ENCODE data around the gene DOCK2.

Gene DOCK2

DNA sequence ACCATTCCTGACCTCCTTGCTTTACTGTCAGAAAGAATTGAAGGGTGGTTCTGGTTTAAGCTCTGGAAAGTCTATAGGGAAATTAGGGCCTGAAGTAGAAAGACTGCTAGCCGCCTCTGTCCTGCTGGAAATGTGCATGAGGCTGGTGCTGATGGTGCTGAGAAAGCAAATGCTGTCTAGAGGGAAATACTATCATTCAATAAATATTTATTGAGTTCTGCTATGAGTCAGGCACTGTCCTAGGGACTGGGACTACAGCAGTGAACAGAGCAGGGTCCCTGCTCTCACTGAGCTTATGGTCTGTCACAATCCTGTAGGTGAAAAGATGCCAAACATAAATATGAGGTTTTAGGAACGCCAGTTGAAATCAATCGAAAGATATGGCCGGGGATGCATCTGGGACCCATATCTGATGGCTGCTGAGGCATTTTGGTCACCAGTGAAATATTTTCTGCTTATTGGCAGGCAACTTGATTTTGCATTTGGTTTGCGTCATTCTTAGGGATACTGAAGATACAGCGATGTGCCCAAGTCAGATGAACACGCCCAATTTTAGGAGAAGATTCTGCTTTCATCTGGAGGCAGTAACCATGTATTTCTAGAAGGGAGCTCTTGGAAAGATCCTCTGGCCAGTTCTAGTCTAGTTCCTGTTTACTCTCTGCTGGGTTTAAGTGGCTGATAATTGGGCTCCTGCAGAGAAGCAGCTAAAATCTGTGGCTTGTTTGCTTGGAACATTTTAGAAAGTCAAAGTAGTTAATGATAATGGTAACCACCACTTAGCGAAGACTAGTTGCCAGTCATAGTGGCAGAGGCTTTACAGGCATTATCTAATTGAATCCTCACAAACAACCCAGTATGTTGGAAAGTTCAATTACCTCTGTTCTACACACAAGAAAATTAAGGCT lies 269.9 kb downstream of the DOCK2 start (continued):
- TF ChIP-seq PRDM4 (tag by site-specific recombination; IDR thresholded peaks at IDR 0.05), result peak; percentile 70

DNA sequence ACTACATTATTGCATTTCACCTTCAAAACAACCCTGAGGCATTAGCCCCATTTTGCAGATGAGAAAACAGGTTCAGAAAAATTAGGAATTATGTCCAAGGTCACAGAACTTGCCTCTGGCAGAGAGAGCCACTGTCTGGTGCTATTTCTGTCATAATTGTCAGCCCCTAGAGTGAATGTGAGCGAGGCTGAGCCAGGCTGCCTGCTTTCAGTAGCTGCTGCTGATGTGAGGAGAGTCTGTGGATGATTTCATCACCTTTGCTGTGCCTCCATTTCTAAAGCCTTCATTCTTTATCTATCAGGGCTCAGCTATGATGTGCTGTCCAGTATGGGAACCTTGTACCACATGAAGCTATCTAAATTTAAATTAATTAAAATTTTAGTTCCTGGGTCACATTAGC lies 271.8 kb downstream of the DOCK2 start:
- Histone ChIP-seq H3K4me3 (ENCODE audit: low read depth, low read length) (no peak overlapping the region), H3K4me1 (ENCODE audit: control insufficient read depth, insufficient read depth, low read length) (no peaks in the 10 kb centered on the region), H3K9me3 (ENCODE audit: control insufficient read depth, insufficient read depth, low read depth, low read length) (no peaks in the 10 kb centered on the region), H3K27ac (ENCODE audit: extremely low read depth, low read depth, low read length) (no peak overlapping the region), H3K36me3 (ENCODE audit: control insufficient read depth in 2 of 2, insufficient read depth in 1 of 2, low read length in 2 of 2) (no peaks in the 10 kb centered on the region)
- ChIA-PET POLR2A (no interaction called here), CTCF (no interaction called here)
- TF ChIP-seq, protein P1, sequence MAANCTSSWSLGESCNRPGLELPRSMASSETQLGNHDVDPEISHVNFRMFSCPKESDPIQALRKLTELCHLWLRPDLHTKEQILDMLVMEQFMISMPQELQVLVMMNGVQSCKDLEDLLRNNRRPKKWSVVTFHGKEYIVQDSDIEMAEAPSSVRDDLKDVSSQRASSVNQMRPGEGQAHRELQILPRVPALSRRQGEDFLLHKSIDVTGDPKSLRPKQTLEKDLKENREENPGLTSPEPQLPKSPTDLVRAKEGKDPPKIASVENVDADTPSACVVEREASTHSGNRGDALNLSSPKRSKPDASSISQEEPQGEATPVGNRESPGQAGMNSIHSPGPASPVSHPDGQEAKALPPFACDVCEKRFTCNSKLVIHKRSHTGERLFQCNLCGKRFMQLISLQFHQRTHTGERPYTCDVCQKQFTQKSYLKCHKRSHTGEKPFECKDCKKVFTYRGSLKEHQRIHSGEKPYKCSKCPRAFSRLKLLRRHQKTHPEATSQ (tag by site-specific recombination; IDR thresholded peaks at IDR 0.05), result no peak
- no peak for TF ChIP-seq ZNF146 (tag by site-specific recombination; IDR thresholded peaks at IDR 0.05)
- no peak for TF ChIP-seq ZNF112 (tag by site-specific recombination; IDR thresholded peaks at IDR 0.05)
- no peak for TF ChIP-seq ZNF529 (tag by site-specific recombination; IDR thresholded peaks at IDR 0.05; ENCODE audit: insufficient replicate concordance)
- TF ChIP-seq ZNF394 (tag by site-specific recombination; IDR thresholded peaks at IDR 0.05; ENCODE audit: borderline replicate concordance), result no peak
- no peak for TF ChIP-seq ZNF148 (tag by site-specific recombination; IDR thresholded peaks at IDR 0.05; ENCODE audit: borderline replicate concordance)
- no peak for TF ChIP-seq PRDM1 (tag by site-specific recombination; IDR thresholded peaks at IDR 0.05)
- TF ChIP-seq ZEB2 (tag by site-specific recombination; IDR thresholded peaks at IDR 0.05), result no peak
- TF ChIP-seq ZBTB17 (tag by site-specific recombination; IDR thresholded peaks at IDR 0.05), result no peak
- no peak for TF ChIP-seq ZNF292 (tag by site-specific recombination; IDR thresholded peaks at IDR 0.05; ENCODE audit: borderline replicate concordance, low read depth)
- no peak for TF ChIP-seq ZFP3 (tag by site-specific recombination; IDR thresholded peaks at IDR 0.05; ENCODE audit: low read depth)
- TF ChIP-seq HIC1 (tag by site-specific recombination; IDR thresholded peaks at IDR 0.05), result no peak
- TF ChIP-seq ZNF423 (tag by site-specific recombination; IDR thresholded peaks at IDR 0.05), result no peak
- TF ChIP-seq SETDB1 (IDR thresholded peaks at IDR 0.05; ENCODE audit: insufficient read length, low read length), result no peak
- no peak for TF ChIP-seq GLIS1 (tag by site-specific recombination; IDR thresholded peaks at IDR 0.05)
- TF ChIP-seq, protein P2, sequence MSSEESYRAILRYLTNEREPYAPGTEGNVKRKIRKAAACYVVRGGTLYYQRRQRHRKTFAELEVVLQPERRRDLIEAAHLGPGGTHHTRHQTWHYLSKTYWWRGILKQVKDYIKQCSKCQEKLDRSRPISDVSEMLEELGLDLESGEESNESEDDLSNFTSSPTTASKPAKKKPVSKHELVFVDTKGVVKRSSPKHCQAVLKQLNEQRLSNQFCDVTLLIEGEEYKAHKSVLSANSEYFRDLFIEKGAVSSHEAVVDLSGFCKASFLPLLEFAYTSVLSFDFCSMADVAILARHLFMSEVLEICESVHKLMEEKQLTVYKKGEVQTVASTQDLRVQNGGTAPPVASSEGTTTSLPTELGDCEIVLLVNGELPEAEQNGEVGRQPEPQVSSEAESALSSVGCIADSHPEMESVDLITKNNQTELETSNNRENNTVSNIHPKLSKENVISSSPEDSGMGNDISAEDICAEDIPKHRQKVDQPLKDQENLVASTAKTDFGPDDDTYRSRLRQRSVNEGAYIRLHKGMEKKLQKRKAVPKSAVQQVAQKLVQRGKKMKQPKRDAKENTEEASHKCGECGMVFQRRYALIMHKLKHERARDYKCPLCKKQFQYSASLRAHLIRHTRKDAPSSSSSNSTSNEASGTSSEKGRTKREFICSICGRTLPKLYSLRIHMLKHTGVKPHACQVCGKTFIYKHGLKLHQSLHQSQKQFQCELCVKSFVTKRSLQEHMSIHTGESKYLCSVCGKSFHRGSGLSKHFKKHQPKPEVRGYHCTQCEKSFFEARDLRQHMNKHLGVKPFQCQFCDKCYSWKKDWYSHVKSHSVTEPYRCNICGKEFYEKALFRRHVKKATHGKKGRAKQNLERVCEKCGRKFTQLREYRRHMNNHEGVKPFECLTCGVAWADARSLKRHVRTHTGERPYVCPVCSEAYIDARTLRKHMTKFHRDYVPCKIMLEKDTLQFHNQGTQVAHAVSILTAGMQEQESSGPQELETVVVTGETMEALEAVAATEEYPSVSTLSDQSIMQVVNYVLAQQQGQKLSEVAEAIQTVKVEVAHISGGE (tag by site-specific recombination; conservative IDR thresholded peaks at IDR 0.05; ENCODE audit: low read depth), result no peak
- no peak for TF ChIP-seq ZFP41 (tag by site-specific recombination; IDR thresholded peaks at IDR 0.05; ENCODE audit: borderline replicate concordance)
- no peak for TF ChIP-seq ZNF549 (tag by site-specific recombination; IDR thresholded peaks at IDR 0.05)

Data from HEK293 (cell line).